Measurements from ENCODE around the gene ALDH3A2.

The ALDH3A2 gene

GRCh38 chr17:19652595-19652994, 4.0 kb downstream of the ALDH3A2 start:
- ChIA-PET POLR2A (no interaction called here), CTCF (interaction anchor here (0.9 to 2.2 kb wide), 5 partner anchors 9 to 114 kb away, joined by 3 to 8 read pairs (median 4); no protein-coding TSS in a partner anchor)
- TF ChIP-seq CTCF (IDR thresholded peaks at IDR 0.05; ENCODE audit: insufficient read depth, low read length, missing control alignments): no peak
- H3K4me3 ChIP-seq (ENCODE audit: low read depth, low read length): no peak overlapping the region
- DNase-seq (ENCODE audit: low read depth, low spot score): no peak

GRCh38 chr17:19654342-19654886, 5.9 kb downstream of the ALDH3A2 start:
- POLR2A ChIA-PET: no interaction called here
- TF ChIP-seq CTCF (IDR thresholded peaks at IDR 0.05; ENCODE audit: insufficient read depth, low read length, missing control alignments): no peak
- CTCF ChIA-PET: no interaction called here

GRCh38 chr17:19654896-19655295, 6.3 kb downstream of the ALDH3A2 start:
- no peak for DNase-seq (ENCODE audit: low read depth, low spot score)
- TF ChIP-seq CTCF (IDR thresholded peaks at IDR 0.05; ENCODE audit: insufficient read depth, low read length, missing control alignments): no peak
- H3K4me3 ChIP-seq (ENCODE audit: low read depth, low read length): no peak overlapping the region
- CTCF ChIA-PET: no interaction called here
- POLR2A ChIA-PET: no interaction called here

More at GRCh38 chr17:19654342-19654886, 5.9 kb downstream of the ALDH3A2 start:
- no peak overlapping the region for H3K4me3 ChIP-seq (ENCODE audit: low read depth, low read length)
- no peak for DNase-seq (ENCODE audit: low read depth, low spot score)

GRCh38 chr17:19656336-19656735, 7.8 kb downstream of the ALDH3A2 start:
- TF ChIP-seq CTCF (IDR thresholded peaks at IDR 0.05; ENCODE audit: insufficient read depth, low read length, missing control alignments): no peak
- ChIA-PET POLR2A (no interaction called here), CTCF (no interaction called here)
- no peak for DNase-seq (ENCODE audit: low read depth, low spot score)
- no peak overlapping the region for H3K4me3 ChIP-seq (ENCODE audit: low read depth, low read length)

- CTCF ChIA-PET: no interaction called here
- no peak for DNase-seq (ENCODE audit: low read depth, low spot score)
- TF ChIP-seq CTCF (IDR thresholded peaks at IDR 0.05; ENCODE audit: insufficient read depth, low read length, missing control alignments): no peak
- POLR2A ChIA-PET: no interaction called here
- no peak overlapping the region for H3K4me3 ChIP-seq (ENCODE audit: low read depth, low read length)
Measured at GRCh38 chr17:19656851-19657581, 8.5 kb downstream of the ALDH3A2 start.

GRCh38 chr17:19659366-19660177, 11.0 kb downstream of the ALDH3A2 start:
- POLR2A ChIA-PET: no interaction called here
- DNase-seq (ENCODE audit: low read depth, low spot score): no peak
- CTCF ChIA-PET: interaction anchor here (1.6 kb wide), 1 partner anchor 103 kb away, joined by 5 read pairs; no protein-coding TSS in a partner anchor
- no peak for TF ChIP-seq CTCF (IDR thresholded peaks at IDR 0.05; ENCODE audit: insufficient read depth, low read length, missing control alignments)
- no peak overlapping the region for H3K4me3 ChIP-seq (ENCODE audit: low read depth, low read length)
